Measurements from ENCODE around the gene PPDPF. TPM values are rescaled to one million over a fixed set of nuclear protein-coding genes. Genes with fewer than 3 reads are reported as not detected.

The PPDPF gene
- total and polyA plus RNA-seq, 2 donors (not counting 3 experiments of a cell fraction or from before 2014, with no cell fraction given), result 52.2 to 219 TPM

DNA sequence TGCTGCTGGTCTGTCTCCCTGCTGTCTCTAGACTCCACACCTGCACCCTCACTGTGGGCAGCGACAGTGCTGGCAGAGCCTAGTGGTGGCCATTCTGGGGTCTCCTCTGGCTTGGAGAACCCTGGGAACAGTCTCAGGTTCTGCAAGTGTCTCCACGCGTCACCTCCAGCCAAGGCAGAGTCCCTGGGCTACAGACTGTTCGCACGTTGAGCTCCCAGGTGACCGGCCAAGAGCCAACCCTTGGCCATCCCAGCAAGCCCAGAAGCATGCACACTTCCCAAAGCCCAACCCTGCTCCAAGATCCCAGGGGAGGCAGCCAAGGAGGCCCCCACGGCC lies 26.5 kb upstream of the PPDPF start:
- no peaks in the 10 kb centered on the region for H3K4me1 ChIP-seq (ENCODE audit: control insufficient read depth, extremely low read depth, insufficient read depth, low read length)
- intact Hi-C loops (cut with micrococcal nuclease), result no loop called here
- no peak overlapping the region for H2AFZ ChIP-seq (ENCODE audit: low read depth, low read length)
- BruUV-seq (replicated peaks), result no TSS peak
- no peaks in the 10 kb centered on the region for H3K36me3 ChIP-seq (ENCODE audit: control insufficient read depth in 2 of 2, extremely low read depth in 1 of 2, insufficient read depth in 2 of 2, low read length in 2 of 2)
- no peak overlapping the region for H3K4me3 ChIP-seq (replicated peaks in 1 of 3; ENCODE audit: insufficient read depth in 1 of 3, low read depth in 1 of 3, low read length in 3 of 3)
- no peak overlapping the region for H3K9ac ChIP-seq (replicated peaks; ENCODE audit: extremely low read depth, insufficient read depth, low read length)
- H4K20me1 ChIP-seq (replicated peaks; ENCODE audit: control insufficient read depth, extremely low read depth, insufficient read depth, low read length), result no peaks in the 10 kb centered on the region
- H3K4me2 ChIP-seq (ENCODE audit: insufficient read depth, low read length), result no peak overlapping the region
- no peaks in the 10 kb centered on the region for H3K27me3 ChIP-seq (ENCODE audit: control insufficient read depth in 2 of 2, insufficient read depth in 2 of 2, low read length in 2 of 2)
- TF ChIP-seq GATA2 (IDR thresholded peaks at IDR 0.05; ENCODE audit: insufficient read depth, insufficient read length, low read depth, low read length), result no peak
- no peak for TF ChIP-seq POLR2AphosphoS5 (IDR thresholded peaks at IDR 0.05; ENCODE audit: insufficient read depth, low read depth, low read length)
- no peak for TF ChIP-seq JUN (IDR thresholded peaks at IDR 0.05; ENCODE audit: borderline replicate concordance, insufficient read depth, insufficient read length, low read depth)
- no peak for TF ChIP-seq EZH2 (IDR thresholded peaks at IDR 0.05; ENCODE audit: borderline replicate concordance, low read depth, low read length, severe bottlenecking)
- TF ChIP-seq, protein P1, sequence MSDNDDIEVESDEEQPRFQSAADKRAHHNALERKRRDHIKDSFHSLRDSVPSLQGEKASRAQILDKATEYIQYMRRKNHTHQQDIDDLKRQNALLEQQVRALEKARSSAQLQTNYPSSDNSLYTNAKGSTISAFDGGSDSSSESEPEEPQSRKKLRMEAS (IDR thresholded peaks at IDR 0.05; ENCODE audit: insufficient read depth, insufficient read length), result no peak
- TF ChIP-seq POLR2A (IDR thresholded peaks at IDR 0.05; ENCODE audit: low read depth, low read length), result no peak
- H3K9me1 ChIP-seq (replicated peaks; ENCODE audit: control insufficient read depth, extremely low read depth, insufficient read depth, low read length), result no peaks in the 10 kb centered on the region
- H3K9me3 ChIP-seq (replicated peaks; ENCODE audit: control insufficient read depth, insufficient read depth, low read length), result no peaks in the 10 kb centered on the region
- POLR2A ChIA-PET, result interaction anchor here (0.5 kb wide), 1 partner anchor 26 kb away, joined by 3 read pairs; no protein-coding TSS in a partner anchor
- DNase-seq (ENCODE audit: low read depth, low spot score), result no peak
- dilution Hi-C loops (cut with MboI; ENCODE audit: extremely low pct_ligation_motif_present, low sequenced_read_pairs), result no loop called here
- CTCF ChIA-PET, result interaction anchor here (0.8 to 1.4 kb wide), 4 partner anchors 27 to 627 kb away, joined by 3 to 4 read pairs (median 3); partner anchors contain the start of genes LKAAEAR1, PPDPF and PTK6
- H3K79me2 ChIP-seq (ENCODE audit: control insufficient read depth, insufficient read depth, low read length), result no peaks in the 10 kb centered on the region
- no peak for FAIRE-seq
- no peak overlapping the region for H3K27ac ChIP-seq (ENCODE audit: insufficient read depth, low read depth, low read length)

DNA sequence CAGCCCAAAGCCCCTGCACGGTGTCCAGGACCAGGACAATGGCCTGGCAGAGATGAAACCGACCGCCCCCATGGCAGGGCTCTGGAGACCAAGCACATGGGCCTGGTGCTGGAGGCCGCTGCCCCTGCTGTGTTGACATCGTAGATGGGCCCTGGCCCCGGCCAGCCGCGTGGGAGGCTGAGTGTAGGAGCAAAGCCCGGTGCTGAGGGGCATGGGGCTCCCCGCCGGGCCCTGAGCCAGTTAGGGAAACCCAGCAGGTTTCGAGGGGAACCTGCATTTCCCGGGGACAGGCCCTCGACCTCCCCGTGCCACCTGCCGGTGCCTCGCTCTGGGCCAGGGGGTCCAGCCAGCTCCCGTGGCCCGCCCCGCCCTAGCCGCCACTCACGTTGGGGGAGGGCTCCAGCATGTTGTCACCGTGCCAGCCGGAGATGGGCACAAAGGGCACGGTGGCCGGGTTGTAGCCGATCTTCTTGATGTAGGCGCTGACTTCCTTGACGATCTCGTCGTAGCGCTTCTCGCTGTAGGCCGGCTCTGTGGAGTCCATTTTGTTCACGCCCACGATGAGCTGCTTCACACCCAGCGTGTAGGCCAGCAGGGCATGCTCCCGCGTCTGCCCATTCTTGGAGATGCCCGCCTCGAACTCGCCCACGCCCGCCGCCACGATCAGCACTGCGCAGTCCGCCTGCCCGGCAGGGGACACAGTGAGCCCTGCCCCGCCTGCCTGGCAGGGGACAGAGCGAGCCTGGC lies 26.0 kb upstream of the PPDPF start:
- POLR2A ChIA-PET, result no interaction called here
- no peaks in the 10 kb centered on the region for H3K9me3 ChIP-seq (replicated peaks; ENCODE audit: control insufficient read depth, insufficient read depth, low read length)
- H3K4me3 ChIP-seq (replicated peaks in 1 of 3; ENCODE audit: insufficient read depth in 1 of 3, low read depth in 1 of 3, low read length in 3 of 3), result no peak overlapping the region
- CTCF ChIA-PET, result interaction anchor here (0.8 kb wide), 1 partner anchor 626 kb away, joined by 3 read pairs; no protein-coding TSS in a partner anchor
- H3K36me3 ChIP-seq (ENCODE audit: control insufficient read depth in 2 of 2, extremely low read depth in 1 of 2, insufficient read depth in 2 of 2, low read length in 2 of 2), result no peaks in the 10 kb centered on the region
- H3K79me2 ChIP-seq (ENCODE audit: control insufficient read depth, insufficient read depth, low read length), result no peaks in the 10 kb centered on the region
- no peak overlapping the region for H2AFZ ChIP-seq (ENCODE audit: low read depth, low read length)
- H3K4me2 ChIP-seq (ENCODE audit: insufficient read depth, low read length), result no peak overlapping the region
- intact Hi-C loops (cut with micrococcal nuclease), result no loop called here
- TF ChIP-seq FOS (IDR thresholded peaks at IDR 0.05; ENCODE audit: borderline replicate concordance, insufficient read depth, low read length), result no peak
- TF ChIP-seq POLR2AphosphoS5 (IDR thresholded peaks at IDR 0.05; ENCODE audit: insufficient read depth, low read depth, low read length), result no peak
- TF ChIP-seq MYC (IDR thresholded peaks at IDR 0.05; ENCODE audit: low read depth, low read length), result no peak
- TF ChIP-seq, protein P2, sequence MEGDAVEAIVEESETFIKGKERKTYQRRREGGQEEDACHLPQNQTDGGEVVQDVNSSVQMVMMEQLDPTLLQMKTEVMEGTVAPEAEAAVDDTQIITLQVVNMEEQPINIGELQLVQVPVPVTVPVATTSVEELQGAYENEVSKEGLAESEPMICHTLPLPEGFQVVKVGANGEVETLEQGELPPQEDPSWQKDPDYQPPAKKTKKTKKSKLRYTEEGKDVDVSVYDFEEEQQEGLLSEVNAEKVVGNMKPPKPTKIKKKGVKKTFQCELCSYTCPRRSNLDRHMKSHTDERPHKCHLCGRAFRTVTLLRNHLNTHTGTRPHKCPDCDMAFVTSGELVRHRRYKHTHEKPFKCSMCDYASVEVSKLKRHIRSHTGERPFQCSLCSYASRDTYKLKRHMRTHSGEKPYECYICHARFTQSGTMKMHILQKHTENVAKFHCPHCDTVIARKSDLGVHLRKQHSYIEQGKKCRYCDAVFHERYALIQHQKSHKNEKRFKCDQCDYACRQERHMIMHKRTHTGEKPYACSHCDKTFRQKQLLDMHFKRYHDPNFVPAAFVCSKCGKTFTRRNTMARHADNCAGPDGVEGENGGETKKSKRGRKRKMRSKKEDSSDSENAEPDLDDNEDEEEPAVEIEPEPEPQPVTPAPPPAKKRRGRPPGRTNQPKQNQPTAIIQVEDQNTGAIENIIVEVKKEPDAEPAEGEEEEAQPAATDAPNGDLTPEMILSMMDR (IDR thresholded peaks at IDR 0.05; ENCODE audit: extremely low read depth in 1 of 2, insufficient read depth in 1 of 2, low read depth in 1 of 2, low read length in 2 of 2), result no peak
- no peak for TF ChIP-seq GATA2 (IDR thresholded peaks at IDR 0.05; ENCODE audit: insufficient read depth, insufficient read length, low read depth, low read length)
- TF ChIP-seq, protein P1 (IDR thresholded peaks at IDR 0.05; ENCODE audit: insufficient read depth, insufficient read length), result no peak
- TF ChIP-seq EZH2 (IDR thresholded peaks at IDR 0.05; ENCODE audit: borderline replicate concordance, low read depth, low read length, severe bottlenecking), result no peak
- no peak for TF ChIP-seq JUN (IDR thresholded peaks at IDR 0.05; ENCODE audit: borderline replicate concordance, insufficient read depth, insufficient read length, low read depth)
- BruUV-seq (replicated peaks), result no TSS peak
- no peaks in the 10 kb centered on the region for H3K27me3 ChIP-seq (ENCODE audit: control insufficient read depth in 2 of 2, insufficient read depth in 2 of 2, low read length in 2 of 2)
- no peaks in the 10 kb centered on the region for H3K9me1 ChIP-seq (replicated peaks; ENCODE audit: control insufficient read depth, extremely low read depth, insufficient read depth, low read length)
- FAIRE-seq (no peak), DNase-seq (ENCODE audit: low read depth, low spot score) (no peak)
- H3K9ac ChIP-seq (replicated peaks; ENCODE audit: extremely low read depth, insufficient read depth, low read length), result no peak overlapping the region
- H3K27ac ChIP-seq (ENCODE audit: insufficient read depth, low read depth, low read length), result no peak overlapping the region
- no peaks in the 10 kb centered on the region for H3K4me1 ChIP-seq (ENCODE audit: control insufficient read depth, extremely low read depth, insufficient read depth, low read length)
- dilution Hi-C loops (cut with MboI; ENCODE audit: extremely low pct_ligation_motif_present, low sequenced_read_pairs), result no loop called here
- H4K20me1 ChIP-seq (replicated peaks; ENCODE audit: control insufficient read depth, extremely low read depth, insufficient read depth, low read length), result no peaks in the 10 kb centered on the region
